Uterus (tissue), 4 donors: ENCODE results near the gene SPOCK1. TPM values are rescaled to one million over a fixed set of nuclear protein-coding genes. Genes with fewer than 3 reads are reported as not detected.

ENCODE experiments used
- DNase-seq, 2 donors: peaks; one replicate each; pipeline ENCODE4 v3.0.0-alpha.2; 2019 to 2020
- H3K27ac ChIP-seq, 2 donors: fragments of 200-600 bp; sonication (generic); 1 replicate in 1 of 2; 2 replicates in 1 of 2; pipeline ENCODE4 v1.5.1; 2016 to 2018
- H3K27me3 ChIP-seq, 2 donors: fragments of 200-600 bp; sonication (generic); one replicate each; pipeline ENCODE4 v1.5.1; 2018 to 2019; ENCODE audit warnings: control low read depth in 1 of 2
- H3K36me3 ChIP-seq, 2 donors: fragments of 200-600 bp; sonication (generic); one replicate each; pipeline ENCODE4 v1.5.1; 2019; ENCODE audit warnings: control low read depth in 1 of 2
- H3K4me1 ChIP-seq, 2 donors: fragments of 200-600 bp; sonication (generic); one replicate each; pipeline ENCODE4 v1.5.1; 2018 to 2019; ENCODE audit warnings: control low read depth in 1 of 2
- H3K4me3 ChIP-seq, 2 donors: fragments of 200-600 bp; sonication (generic); 1 replicate in 1 of 2; 2 replicates in 1 of 2; pipeline ENCODE4 v1.5.1; 2018 to 2019; ENCODE audit warnings: mild to moderate bottlenecking in 1 of 2
- H3K9me3 ChIP-seq, 2 donors: fragments of 200-600 bp; sonication (generic); one replicate each; pipeline ENCODE4 v1.5.1; 2019; ENCODE audit warnings: control low read depth in 1 of 2
- CTCF ChIP-seq, 4 experiments: fragments of 200-600 bp in 2 of 4; fragments of 450-650 bp in 2 of 4; sonication (generic) in 2 of 4; IDR thresholded peaks; one replicate each; pipeline ENCODE4 v1.5.1; 2016 to 2019; ENCODE audit warnings: antibody characterized with exemption in 4 of 4, mild to moderate bottlenecking in 2 of 4, moderate library complexity in 1 of 4
- POLR2A ChIP-seq, 2 donors: fragments of 450-650 bp; IDR thresholded peaks; one replicate each; pipeline ENCODE4 v1.6.1; 2016; ENCODE audit warnings: antibody characterized with exemption in 2 of 2, mild to moderate bottlenecking in 1 of 2, moderate library complexity in 1 of 2
- intact Hi-C: fragments of 100-400 bp; cut with DNase I; formaldehyde crosslinking; loops from one replicate; pipeline ENCODE4 v1.15.1; 2023; ENCODE audit warnings: low total_unique reads
- total RNA-seq, 4 donors: library from RNA; depleted of rRNA in 3 of 4; stranded (reverse); fragments of >200 nt in 3 of 4; gene quantifications; one replicate each; pipeline versions ENCODE4 v1.1.0 to v1.2.4, GENCODE V29; 2014 to 2023
- donor health status: DM: yes; HTN: yes; CAD: no.

SPOCK1 gene
- total RNA-seq, 4 donors from 2014 or later: 31.8 to 131 (median 45.1) TPM

GRCh38 chr5:137282216-137282615 is 216.9 kb downstream of the SPOCK1 start:
- no peaks in the 10 kb centered on the region for H3K36me3 ChIP-seq
- TF ChIP-seq CTCF (IDR thresholded peaks at IDR 0.05) (no peak), POLR2A (IDR thresholded peaks at IDR 0.05) (no peak)
- no peaks in the 10 kb centered on the region for H3K9me3 ChIP-seq
- no peaks in the 10 kb centered on the region for H3K27me3 ChIP-seq
- intact Hi-C loops: no loop called here
- no peak overlapping the region for H3K27ac ChIP-seq
- no peak for DNase-seq
- H3K4me3 ChIP-seq: no peak overlapping the region
- no peaks in the 10 kb centered on the region for H3K4me1 ChIP-seq

- Histone ChIP-seq H3K27me3 (no peaks in the 10 kb centered on the region), H3K9me3 (no peaks in the 10 kb centered on the region), H3K36me3 (no peaks in the 10 kb centered on the region), H3K27ac (no peak overlapping the region), H3K4me1 (no peaks in the 10 kb centered on the region), H3K4me3 (no peak overlapping the region)
- TF ChIP-seq POLR2A (IDR thresholded peaks at IDR 0.05) (no peak), CTCF (IDR thresholded peaks at IDR 0.05) (no peak)
- DNase-seq: no peak
- intact Hi-C loops: no loop called here
These were observed 217.9 kb downstream of the SPOCK1 start for GRCh38 chr5:137281201-137281600.

- Histone ChIP-seq H3K27ac (no peak overlapping the region), H3K27me3 (no peaks in the 10 kb centered on the region), H3K9me3 (no peaks in the 10 kb centered on the region), H3K36me3 (no peaks in the 10 kb centered on the region), H3K4me3 (no peak overlapping the region), H3K4me1 (no peaks in the 10 kb centered on the region)
- intact Hi-C loops: no loop called here
- DNase-seq: no peak
- TF ChIP-seq POLR2A (IDR thresholded peaks at IDR 0.05) (no peak), CTCF (IDR thresholded peaks at IDR 0.05) (no peak)
These were observed 218.5 kb downstream of the SPOCK1 start for GRCh38 chr5:137280656-137281055.

GRCh38 chr5:137279521-137280231 is 219.4 kb downstream of the SPOCK1 start:
- H3K27me3 ChIP-seq: no peaks in the 10 kb centered on the region
- H3K4me3 ChIP-seq: no peak overlapping the region
- H3K36me3 ChIP-seq: no peaks in the 10 kb centered on the region
- no peak overlapping the region for H3K27ac ChIP-seq
- TF ChIP-seq CTCF (IDR thresholded peaks at IDR 0.05) (no peak), POLR2A (IDR thresholded peaks at IDR 0.05) (no peak)
- intact Hi-C loops: no loop called here
- DNase-seq: no peak
- H3K9me3 ChIP-seq: no peaks in the 10 kb centered on the region
- no peaks in the 10 kb centered on the region for H3K4me1 ChIP-seq

GRCh38 chr5:137278476-137278875 is 220.7 kb downstream of the SPOCK1 start:
- H3K4me1 ChIP-seq: no peaks in the 10 kb centered on the region
- H3K27me3 ChIP-seq: no peaks in the 10 kb centered on the region
- TF ChIP-seq POLR2A (IDR thresholded peaks at IDR 0.05): no peak
- TF ChIP-seq CTCF (IDR thresholded peaks at IDR 0.05): no peak
- H3K36me3 ChIP-seq: no peaks in the 10 kb centered on the region
- no peaks in the 10 kb centered on the region for H3K9me3 ChIP-seq
- no peak overlapping the region for H3K27ac ChIP-seq
- no peak for DNase-seq
- intact Hi-C loops: no loop called here
- no peak overlapping the region for H3K4me3 ChIP-seq
